ENCODE results near the gene DDX23.

The DDX23 gene

GRCh38 chr12:48824905-48825304 is 27.1 kb downstream of the DDX23 start:
- H3K27me3 ChIP-seq (ENCODE audit: low read depth), result no peaks in the 10 kb centered on the region
- peaks cover 42% of the 10 kb centered on the region for H3K36me3 ChIP-seq (replicated peaks)
- in situ Hi-C loops (cut with MboI; ENCODE audit: low sequenced_read_pairs), result no loop called here
- no peaks in the 10 kb centered on the region for H3K9me3 ChIP-seq
- H3K4me1 ChIP-seq, result no peaks in the 10 kb centered on the region
- H3K4me3 ChIP-seq, result no peak overlapping the region
- no peak for DNase-seq (ENCODE audit: low spot score in 2 of 2)

- H3K27me3 ChIP-seq (ENCODE audit: low read depth), result no peaks in the 10 kb centered on the region
- no peak overlapping the region for H3K4me3 ChIP-seq
- 0 out of 2 replicates have a peak, but pooled peaks cover under 1% of the 10 kb centered on the region for H3K4me1 ChIP-seq
- peaks cover 34% of the 10 kb centered on the region for H3K36me3 ChIP-seq (replicated peaks)
- in situ Hi-C loops (cut with MboI; ENCODE audit: low sequenced_read_pairs), result no loop called here
- DNase-seq (ENCODE audit: low spot score in 2 of 2), result no peak
- no peaks in the 10 kb centered on the region for H3K9me3 ChIP-seq
These were observed 27.9 kb downstream of the DDX23 start for GRCh38 chr12:48824112-48824511.

- Histone ChIP-seq H3K4me3 (no peak overlapping the region), H3K9me3 (no peaks in the 10 kb centered on the region), H3K4me1 (0 out of 2 replicates have a peak, but pooled peaks cover 3% of the 10 kb centered on the region), H3K36me3 (replicated peaks) (peaks cover 26% of the 10 kb centered on the region), H3K27me3 (ENCODE audit: low read depth) (no peaks in the 10 kb centered on the region)
- in situ Hi-C loops (cut with MboI; ENCODE audit: low sequenced_read_pairs), result no loop called here
- DNase-seq (ENCODE audit: low spot score in 2 of 2), result no peak
These were observed 28.7 kb downstream of the DDX23 start for GRCh38 chr12:48823281-48823680.

- in situ Hi-C loops (cut with MboI; ENCODE audit: low sequenced_read_pairs), result no loop called here
- peaks cover 20% of the 10 kb centered on the region for H3K36me3 ChIP-seq (replicated peaks)
- DNase-seq (ENCODE audit: low spot score in 2 of 2), result no peak
- H3K9me3 ChIP-seq, result no peaks in the 10 kb centered on the region
- no peak overlapping the region for H3K4me3 ChIP-seq
- H3K4me1 ChIP-seq, result 0 out of 2 replicates have a peak, but pooled peaks cover 3% of the 10 kb centered on the region
- H3K27me3 ChIP-seq (ENCODE audit: low read depth), result no peaks in the 10 kb centered on the region
These were observed 29.3 kb downstream of the DDX23 start for GRCh38 chr12:48822711-48823110.

- Histone ChIP-seq H3K4me1 (peaks cover 3% of the 10 kb centered on the region; the same call in 1 of the 2 replicates), H3K9me3 (no peaks in the 10 kb centered on the region), H3K27me3 (ENCODE audit: low read depth) (no peaks in the 10 kb centered on the region), H3K36me3 (replicated peaks) (peaks cover 16% of the 10 kb centered on the region), H3K4me3 (no peak overlapping the region)
- DNase-seq (ENCODE audit: low spot score in 2 of 2), result no peak
- in situ Hi-C loops (cut with MboI; ENCODE audit: low sequenced_read_pairs), result no loop called here
These were observed 29.8 kb downstream of the DDX23 start for GRCh38 chr12:48822139-48822538.

- in situ Hi-C loops (cut with MboI; ENCODE audit: low sequenced_read_pairs), result no loop called here
- H3K4me1 ChIP-seq, result peaks cover 7% of the 10 kb centered on the region
- DNase-seq (ENCODE audit: low spot score in 2 of 2), result no peak
- no peak overlapping the region for H3K4me3 ChIP-seq
- H3K27me3 ChIP-seq (ENCODE audit: low read depth), result no peaks in the 10 kb centered on the region
- H3K9me3 ChIP-seq, result no peaks in the 10 kb centered on the region
- 0 out of 2 replicates have a peak, but pooled peaks cover 3% of the 10 kb centered on the region for H3K36me3 ChIP-seq (replicated peaks)
These were observed 31.8 kb downstream of the DDX23 start for GRCh38 chr12:48819986-48820725.

- Histone ChIP-seq H3K4me3 (peak overlapping the region; percentile 64), H3K36me3 (replicated peaks) (0 out of 2 replicates have a peak, but pooled peaks cover under 1% of the 10 kb centered on the region), H3K9me3 (no peaks in the 10 kb centered on the region), H3K27me3 (ENCODE audit: low read depth) (no peaks in the 10 kb centered on the region), H3K4me1 (peaks cover 11% of the 10 kb centered on the region)
- in situ Hi-C loops (cut with MboI; ENCODE audit: low sequenced_read_pairs), result no loop called here
- no peak for DNase-seq (ENCODE audit: low spot score in 2 of 2)
These were observed 33.0 kb downstream of the DDX23 start for GRCh38 chr12:48818831-48819590.

- Histone ChIP-seq H3K27me3 (ENCODE audit: low read depth) (no peaks in the 10 kb centered on the region), H3K36me3 (replicated peaks) (no peaks in the 10 kb centered on the region), H3K4me1 (peaks cover 17% of the 10 kb centered on the region), H3K4me3 (peak within 1 kb of the TSS; percentile 64), H3K9me3 (no peaks in the 10 kb centered on the region)
- peak; percentile 82 to 95 for DNase-seq (ENCODE audit: low spot score in 2 of 2)
- in situ Hi-C loops (cut with MboI; ENCODE audit: low sequenced_read_pairs), result no loop called here
These were observed 33.8 kb downstream of the DDX23 start, which contains the start of gene CACNB3 for GRCh38 chr12:48817873-48818830. TSS of gene CACNB3 (plus strand) at chr12:48818496. CDS start at chr12:48818930, 434 bp downstream.

- in situ Hi-C loops (cut with MboI; ENCODE audit: low sequenced_read_pairs), result no loop called here
- DNase-seq (ENCODE audit: low spot score in 2 of 2), result no peak
- Histone ChIP-seq H3K27me3 (ENCODE audit: low read depth) (no peaks in the 10 kb centered on the region), H3K36me3 (replicated peaks) (no peaks in the 10 kb centered on the region), H3K4me1 (peaks cover 17% of the 10 kb centered on the region), H3K4me3 (peak overlapping the region; percentile 63), H3K9me3 (no peaks in the 10 kb centered on the region)
These were observed 35.7 kb downstream of the DDX23 start for GRCh38 chr12:48816143-48816854.

- in situ Hi-C loops (cut with MboI; ENCODE audit: low sequenced_read_pairs), result no loop called here
These were observed 36.5 kb downstream of the DDX23 start for GRCh38 chr12:48815126-48816110.

GRCh38 chr12:48814262-48815125 is 37.5 kb downstream of the DDX23 start:
- peak; percentile 52 to 88 for DNase-seq (ENCODE audit: low spot score in 2 of 2)
- no peaks in the 10 kb centered on the region for H3K27me3 ChIP-seq (ENCODE audit: low read depth)

More at GRCh38 chr12:48815126-48816110, 36.5 kb downstream of the DDX23 start:
- Histone ChIP-seq H3K9me3 (no peaks in the 10 kb centered on the region), H3K4me3 (peak overlapping the region; percentile 63), H3K27me3 (ENCODE audit: low read depth) (no peaks in the 10 kb centered on the region), H3K36me3 (replicated peaks) (no peaks in the 10 kb centered on the region), H3K4me1 (peaks cover 17% of the 10 kb centered on the region)
- DNase-seq (ENCODE audit: low spot score in 2 of 2), result peak; percentile 88 to 91

More at GRCh38 chr12:48814262-48815125, 37.5 kb downstream of the DDX23 start:
- in situ Hi-C loops (cut with MboI; ENCODE audit: low sequenced_read_pairs), result no loop called here
- peak overlapping the region; percentile 63 for H3K4me3 ChIP-seq
- no peaks in the 10 kb centered on the region for H3K36me3 ChIP-seq (replicated peaks)
- H3K4me1 ChIP-seq, result peaks cover 17% of the 10 kb centered on the region
- no peaks in the 10 kb centered on the region for H3K9me3 ChIP-seq
